T-helper 2 cell treated with Interferon-gamma antibody and Interleukin-4, amounts not matched to agents 5 μg/mL and 100 μg/mL, for 36 hours (primary cell): Measurements from ENCODE around the gene FOXA1.

ENCODE experiments used
- DNase-seq: peaks from one replicate; pipeline ENCODE4 v3.0.0; 2021; ENCODE audit warnings: low spot score
- H3K27ac Mint-ChIP-seq: one replicate; pipeline ENCODE4 v1.8.0; 2021; ENCODE audit warnings: mild to moderate bottlenecking, mixed read lengths
- H3K27me3 Mint-ChIP-seq: one replicate; pipeline ENCODE4 v1.8.0; 2021; ENCODE audit warnings: low read depth, mixed read lengths
- H3K36me3 Mint-ChIP-seq: one replicate; pipeline ENCODE4 v1.8.0; 2021; ENCODE audit warnings: low read depth, mixed read lengths
- H3K4me1 Mint-ChIP-seq: one replicate; pipeline ENCODE4 v1.8.0; 2021; ENCODE audit warnings: low read depth, mixed read lengths
- H3K4me3 Mint-ChIP-seq: one replicate; pipeline ENCODE4 v1.8.0; 2022; ENCODE audit warnings: mild to moderate bottlenecking, moderate library complexity, mixed read lengths
- H3K9me3 Mint-ChIP-seq: one replicate; pipeline ENCODE4 v1.8.0; 2021; ENCODE audit warnings: mixed read lengths

FOXA1 gene

DNA sequence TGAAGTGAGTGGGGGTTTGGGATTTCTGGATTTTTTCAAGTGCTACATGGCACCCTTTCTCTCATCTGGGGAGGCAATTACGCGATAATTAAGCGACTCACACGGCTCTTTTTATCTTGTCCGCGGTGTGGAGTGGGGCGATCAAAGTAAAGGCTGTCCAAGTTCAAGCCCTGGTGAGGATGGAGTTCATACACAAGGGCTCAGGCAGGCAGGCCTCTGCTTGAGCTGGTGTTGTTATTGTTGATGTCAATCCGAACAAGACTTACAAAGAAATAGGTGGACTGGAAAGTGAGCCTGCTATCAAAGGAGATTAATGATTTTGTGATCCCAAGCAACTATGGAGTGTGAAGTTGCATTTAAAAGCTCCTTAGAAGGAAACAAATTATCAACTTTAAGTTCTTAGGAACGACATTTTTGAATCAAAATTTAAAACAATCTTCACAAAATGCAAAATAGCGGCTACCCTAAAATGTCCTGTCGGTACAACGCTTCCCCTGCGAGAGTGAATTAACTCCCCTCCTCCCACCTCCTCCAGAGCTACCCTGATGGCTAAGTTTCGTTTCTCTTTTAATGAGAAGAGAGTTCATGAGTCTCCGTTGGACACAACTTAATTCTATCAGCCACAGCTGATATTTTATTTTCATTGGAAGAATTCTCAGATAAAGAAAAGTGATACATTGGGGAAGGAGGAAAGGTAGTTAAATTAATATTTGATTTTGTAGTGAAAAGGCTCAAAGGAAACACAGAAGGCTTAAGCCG, 5.9 kb downstream of the FOXA1 start:
- Mint-ChIP-seq H3K9me3 (peaks cover 2% of the 10 kb centered on the region), H3K36me3 (no peaks in the 10 kb centered on the region), H3K4me3 (no peak overlapping the region), H3K4me1 (peaks cover 2% of the 10 kb centered on the region), H3K27me3 (peaks cover 77% of the 10 kb centered on the region), H3K27ac (no peak overlapping the region)
- DNase-seq, result no peak

DNA sequence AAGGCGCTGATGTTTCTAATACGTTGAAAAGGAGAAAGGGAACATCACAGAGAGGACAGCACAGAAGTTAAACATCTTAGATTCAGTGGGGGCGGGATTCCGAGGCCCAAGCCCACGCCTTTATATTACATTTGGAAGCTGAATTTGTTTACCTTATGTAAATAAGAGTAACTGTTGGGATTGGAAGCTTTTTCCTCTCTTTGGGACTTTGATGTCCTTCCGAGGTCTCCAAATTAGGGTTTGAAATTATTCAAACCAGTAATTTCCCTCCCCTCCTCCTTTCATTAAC, 6.4 kb downstream of the FOXA1 start:
- Mint-ChIP-seq H3K36me3 (no peaks in the 10 kb centered on the region), H3K4me1 (no peaks in the 10 kb centered on the region), H3K9me3 (peaks cover 2% of the 10 kb centered on the region), H3K27me3 (peaks cover 72% of the 10 kb centered on the region), H3K27ac (no peak overlapping the region), H3K4me3 (no peak overlapping the region)
- DNase-seq, result no peak

DNA sequence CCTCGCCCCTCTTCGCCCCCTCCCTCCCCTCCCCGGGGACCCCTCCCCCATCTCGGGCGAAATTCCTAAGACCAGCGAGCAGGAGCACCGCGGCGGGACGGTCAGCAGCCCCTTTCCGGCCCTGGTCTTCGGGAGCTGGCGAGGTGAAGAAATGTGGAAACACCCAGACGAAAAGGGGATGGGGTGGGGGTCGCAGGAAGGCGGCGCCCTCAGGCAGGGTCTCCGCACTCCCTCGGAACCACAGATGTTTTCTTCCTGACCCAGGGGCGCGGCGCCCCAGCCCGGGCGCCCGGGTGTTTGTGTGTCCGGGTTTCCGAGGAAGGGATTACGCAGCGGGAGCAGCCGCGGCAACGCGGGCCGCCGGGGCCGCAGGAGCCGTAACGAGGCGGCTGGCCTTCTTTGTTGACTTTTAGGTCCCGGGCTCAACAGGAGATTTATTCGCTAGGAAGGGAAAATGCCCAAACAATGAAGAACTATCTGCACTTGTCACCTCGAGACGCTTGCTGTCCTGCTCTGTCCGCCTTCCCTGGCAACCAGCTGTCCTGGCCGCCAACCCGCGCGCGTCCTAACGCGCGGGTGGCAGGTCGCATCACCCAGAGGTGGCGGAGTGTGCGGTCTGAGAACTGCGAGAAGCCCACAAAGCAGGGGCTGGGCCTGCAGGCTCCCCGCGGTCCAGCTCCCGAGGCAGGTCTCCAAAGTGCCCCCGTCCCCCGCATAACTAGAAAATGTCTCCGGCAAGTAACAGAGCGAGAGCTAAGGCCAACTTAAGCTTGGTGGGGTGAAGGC, 7.0 kb downstream of the FOXA1 start:
- no peak overlapping the region for H3K27ac Mint-ChIP-seq
- H3K4me1 Mint-ChIP-seq, result no peaks in the 10 kb centered on the region
- H3K36me3 Mint-ChIP-seq, result no peaks in the 10 kb centered on the region
- H3K27me3 Mint-ChIP-seq, result peaks cover 69% of the 10 kb centered on the region
- no peak overlapping the region for H3K4me3 Mint-ChIP-seq
- peaks cover 2% of the 10 kb centered on the region for H3K9me3 Mint-ChIP-seq
- DNase-seq, result no peak

DNA sequence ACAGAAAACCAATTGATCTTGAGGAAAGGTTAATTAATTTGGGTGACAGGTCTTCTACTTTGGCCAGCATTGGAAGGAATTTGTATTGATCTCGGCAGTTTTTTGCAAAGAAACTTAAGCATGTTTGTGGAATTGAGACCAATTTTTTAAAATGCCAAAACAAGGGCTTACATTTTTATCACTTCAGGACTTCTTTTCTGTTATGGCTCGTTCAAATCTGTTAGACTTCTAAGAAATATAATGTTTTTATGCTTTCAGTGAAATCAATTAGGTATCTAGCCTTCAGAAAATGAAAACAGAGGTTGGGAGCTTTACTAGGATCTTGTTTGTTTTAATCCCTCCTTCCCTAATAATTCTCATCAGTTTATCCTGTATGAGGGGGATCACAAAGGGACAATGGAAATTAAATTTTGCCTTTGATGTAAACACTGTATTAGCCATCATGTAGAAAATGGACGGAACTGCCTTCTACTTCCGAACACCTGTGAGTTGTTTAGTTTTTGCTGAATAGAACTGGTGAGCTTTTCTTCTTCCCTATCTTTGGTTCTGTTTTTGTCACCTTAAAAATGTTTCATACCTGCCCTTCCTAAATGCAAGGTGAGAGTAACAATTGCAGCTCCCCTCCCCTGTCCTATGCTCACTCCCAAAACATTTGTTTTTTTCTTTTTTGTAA, 7.8 kb downstream of the FOXA1 start:
- H3K27ac Mint-ChIP-seq, result no peak overlapping the region
- peaks cover 65% of the 10 kb centered on the region for H3K27me3 Mint-ChIP-seq
- H3K9me3 Mint-ChIP-seq, result peaks cover 2% of the 10 kb centered on the region
- H3K36me3 Mint-ChIP-seq, result no peaks in the 10 kb centered on the region
- no peak for DNase-seq
- H3K4me1 Mint-ChIP-seq, result no peaks in the 10 kb centered on the region
- no peak overlapping the region for H3K4me3 Mint-ChIP-seq

DNA sequence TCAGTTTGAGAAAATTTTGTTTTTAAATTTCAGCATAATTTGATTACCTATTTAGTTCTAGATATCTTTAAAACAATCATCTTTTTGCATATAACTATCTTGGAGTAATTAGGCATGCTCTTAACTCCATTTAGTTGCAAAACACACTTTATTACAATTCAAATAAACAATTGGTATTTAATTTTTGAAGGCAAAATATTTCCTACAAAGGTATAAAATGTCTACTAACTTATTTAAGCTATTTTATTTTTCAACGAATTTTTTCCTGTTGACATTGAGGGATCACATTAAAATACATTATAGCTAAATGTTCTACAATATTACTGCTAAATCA, 8.3 kb downstream of the FOXA1 start:
- no peak overlapping the region for H3K4me3 Mint-ChIP-seq
- no peak for DNase-seq
- no peaks in the 10 kb centered on the region for H3K4me1 Mint-ChIP-seq
- no peak overlapping the region for H3K27ac Mint-ChIP-seq
- H3K9me3 Mint-ChIP-seq, result peaks cover 2% of the 10 kb centered on the region
- H3K36me3 Mint-ChIP-seq, result no peaks in the 10 kb centered on the region
- H3K27me3 Mint-ChIP-seq, result peaks cover 62% of the 10 kb centered on the region

DNA sequence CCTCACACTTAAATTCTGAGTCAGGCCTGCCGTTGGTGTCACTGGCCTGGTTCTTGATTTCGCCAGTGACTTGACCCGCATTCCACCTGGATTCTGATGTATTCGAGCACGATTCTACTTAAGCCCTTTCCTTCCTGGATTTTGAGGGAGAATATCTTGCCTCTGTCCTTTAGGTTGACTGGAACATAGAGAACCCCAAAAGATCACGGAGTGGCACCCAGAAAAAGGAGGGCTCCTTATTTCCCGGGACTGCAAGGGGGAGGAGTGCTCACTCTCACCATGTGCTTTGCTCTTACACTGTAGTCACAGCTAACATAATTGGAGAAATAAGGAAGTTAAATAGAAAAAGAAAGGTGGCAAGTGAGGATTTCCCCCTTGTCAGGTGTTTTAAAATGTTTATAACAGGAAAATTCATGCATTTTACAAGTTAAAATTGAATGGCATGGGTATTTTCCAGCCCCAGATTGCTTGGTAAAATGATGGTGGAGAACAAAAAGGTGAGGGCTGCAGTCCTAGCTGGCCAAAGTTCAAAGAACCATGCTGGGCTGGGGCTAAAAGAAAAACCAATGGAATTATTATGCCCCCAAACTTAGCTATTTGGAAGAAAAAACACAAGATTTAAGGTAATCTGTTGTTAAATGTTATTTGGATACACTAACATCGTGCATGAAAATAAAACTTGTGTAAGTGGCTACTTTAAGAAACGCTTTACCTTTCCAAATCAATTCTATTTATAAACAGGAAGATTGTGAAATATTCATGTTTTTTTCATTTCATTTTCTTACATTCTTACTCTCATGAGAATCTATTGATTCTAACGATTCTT, 8.9 kb downstream of the FOXA1 start:
- DNase-seq, result no peak
- H3K4me3 Mint-ChIP-seq, result no peak overlapping the region
- H3K27me3 Mint-ChIP-seq, result peaks cover 60% of the 10 kb centered on the region
- H3K36me3 Mint-ChIP-seq, result no peaks in the 10 kb centered on the region
- H3K27ac Mint-ChIP-seq, result no peak overlapping the region
- H3K9me3 Mint-ChIP-seq, result peaks cover 2% of the 10 kb centered on the region
- no peaks in the 10 kb centered on the region for H3K4me1 Mint-ChIP-seq

DNA sequence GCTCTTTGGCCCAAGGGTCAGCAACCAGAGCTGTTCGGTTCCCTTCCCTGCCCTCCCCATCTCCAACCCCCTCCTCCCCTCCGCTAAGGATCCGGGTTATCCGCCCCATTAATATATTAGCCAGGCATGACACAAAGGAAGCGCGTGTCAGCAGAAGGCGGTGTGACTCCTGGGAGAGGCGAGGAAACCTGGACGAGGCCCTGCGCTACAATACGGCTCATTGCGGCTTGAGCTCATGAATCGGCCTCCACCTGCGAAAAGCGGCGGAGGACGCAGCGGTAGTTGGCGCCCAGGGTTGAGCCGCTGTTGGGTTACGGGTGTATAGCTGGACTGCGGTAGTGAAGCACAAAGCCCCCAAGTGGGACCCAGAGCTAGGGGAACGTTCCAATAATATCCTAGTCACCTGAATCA, 9.9 kb downstream of the FOXA1 start:
- Mint-ChIP-seq H3K27ac (no peak overlapping the region), H3K36me3 (no peaks in the 10 kb centered on the region), H3K4me3 (no peak overlapping the region), H3K27me3 (peaks cover 49% of the 10 kb centered on the region), H3K9me3 (peaks cover under 1% of the 10 kb centered on the region), H3K4me1 (no peaks in the 10 kb centered on the region)
- DNase-seq, result no peak

DNA sequence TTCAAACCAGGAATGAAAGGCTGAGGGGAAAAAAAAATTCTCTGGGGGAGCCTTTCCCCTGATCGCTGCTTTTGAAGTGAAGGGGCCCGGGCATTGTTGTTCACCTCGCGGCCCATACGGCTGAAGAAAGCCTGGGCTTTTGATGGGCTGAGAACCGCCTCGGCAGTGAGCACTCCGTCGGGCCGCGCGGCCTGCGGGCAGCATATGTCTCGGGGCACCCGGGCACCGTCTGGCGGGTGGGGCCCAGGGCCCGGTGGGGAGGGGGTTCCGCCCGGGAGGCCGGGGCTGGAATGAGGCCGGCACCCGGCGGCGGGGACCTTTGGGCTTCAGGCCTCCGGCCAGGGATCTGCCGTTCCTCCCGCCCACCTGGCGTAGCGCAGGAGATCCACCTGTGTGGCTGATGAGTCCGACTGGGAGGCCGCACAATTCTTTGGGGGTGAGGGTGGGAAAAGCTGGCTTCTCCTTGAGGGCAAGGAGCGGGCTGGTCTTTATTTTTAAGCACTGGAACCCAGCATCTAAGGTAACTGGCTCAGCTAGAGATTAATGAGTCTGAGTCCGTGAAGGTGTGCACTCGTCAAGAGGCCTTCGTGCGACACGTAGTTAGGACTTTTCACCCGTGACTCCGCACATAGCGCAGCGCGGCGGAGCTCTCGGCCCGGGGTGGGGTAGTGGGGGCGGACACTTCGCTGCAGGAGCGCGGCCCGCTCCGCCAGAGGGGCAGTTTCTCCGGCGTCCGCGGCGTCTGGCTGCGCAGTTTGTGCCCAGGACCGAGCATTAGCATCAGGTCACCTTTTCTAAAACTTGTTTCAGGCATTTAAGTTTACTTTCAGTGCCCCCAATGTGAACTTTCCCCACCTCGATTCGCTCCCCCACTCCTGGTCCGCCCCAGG, 10.6 kb downstream of the FOXA1 start:
- no peak overlapping the region for H3K4me3 Mint-ChIP-seq
- H3K4me1 Mint-ChIP-seq, result no peaks in the 10 kb centered on the region
- no peaks in the 10 kb centered on the region for H3K36me3 Mint-ChIP-seq
- DNase-seq, result no peak
- no peak overlapping the region for H3K27ac Mint-ChIP-seq
- H3K27me3 Mint-ChIP-seq, result peaks cover 47% of the 10 kb centered on the region
- no peaks in the 10 kb centered on the region for H3K9me3 Mint-ChIP-seq

DNA sequence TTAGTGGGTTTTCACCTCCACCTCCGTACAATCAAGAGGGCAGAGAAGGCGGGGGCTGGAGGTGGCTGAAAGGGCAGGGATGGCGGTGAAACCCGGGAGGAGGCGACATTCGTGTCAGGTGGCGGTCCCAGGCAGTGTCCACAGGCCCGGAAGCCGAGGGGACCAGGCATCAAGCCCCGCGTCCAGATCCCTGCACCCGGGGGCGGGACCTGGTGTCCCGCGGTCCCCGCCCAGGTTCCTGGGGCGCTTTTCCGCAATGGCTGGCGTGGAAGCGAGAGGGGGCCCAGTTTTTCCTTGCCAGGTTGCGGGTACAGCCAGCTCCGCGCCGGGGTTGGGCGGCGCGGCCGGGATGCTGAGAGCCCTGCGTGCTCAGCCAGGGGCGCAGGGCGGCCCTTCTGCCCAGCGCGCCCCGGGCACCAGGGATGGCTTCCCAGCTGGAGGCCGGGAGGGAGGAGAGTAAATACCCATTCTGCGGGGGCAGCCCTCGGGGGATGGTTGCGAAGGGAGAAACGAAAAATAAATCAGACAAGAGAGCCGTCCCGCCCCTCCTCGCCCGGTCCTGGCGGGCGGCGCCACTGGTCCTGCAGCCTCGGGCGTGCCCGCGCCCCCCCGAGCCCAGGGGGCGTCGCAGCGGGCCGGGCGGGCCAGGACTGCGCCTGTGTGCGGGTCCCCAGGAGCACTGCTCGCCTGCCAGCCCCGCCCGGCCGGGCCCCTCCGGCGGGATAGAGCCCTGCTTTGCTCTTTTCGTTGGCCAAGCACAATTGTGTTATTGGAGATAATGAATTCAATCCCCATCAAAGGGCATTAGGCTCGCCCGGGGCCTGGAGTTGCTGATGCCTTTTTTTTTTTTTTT, 11.5 kb downstream of the FOXA1 start:
- H3K27me3 Mint-ChIP-seq, result peaks cover 38% of the 10 kb centered on the region

DNA sequence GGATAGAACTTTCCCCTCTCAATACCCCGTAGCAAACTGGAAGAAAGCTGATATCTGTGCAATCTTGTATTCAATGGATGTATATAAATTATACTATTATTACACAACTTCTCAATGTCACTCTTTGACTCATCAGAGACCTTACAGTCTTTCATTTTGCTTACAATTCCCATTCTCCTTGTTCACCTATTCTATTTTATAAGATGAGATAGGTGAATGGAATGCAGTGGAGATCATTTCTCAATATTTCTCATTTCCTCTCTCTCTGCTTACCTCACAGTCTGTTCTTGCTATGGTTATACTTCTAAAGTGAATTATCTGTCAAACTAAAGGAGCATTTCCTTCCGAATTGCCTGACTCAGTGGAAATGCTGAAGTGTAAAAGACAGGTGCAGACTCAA, 14.9 kb downstream of the FOXA1 start:
- H3K4me3 Mint-ChIP-seq, result no peak overlapping the region
- no peak overlapping the region for H3K27ac Mint-ChIP-seq
- H3K4me1 Mint-ChIP-seq, result no peaks in the 10 kb centered on the region
- H3K9me3 Mint-ChIP-seq, result no peaks in the 10 kb centered on the region
- H3K27me3 Mint-ChIP-seq, result peaks cover 9% of the 10 kb centered on the region
- no peaks in the 10 kb centered on the region for H3K36me3 Mint-ChIP-seq
- DNase-seq, result no peak

More for the DNA sequence above, 11.5 kb downstream of the FOXA1 start:
- no peaks in the 10 kb centered on the region for H3K36me3 Mint-ChIP-seq
- no peak overlapping the region for H3K27ac Mint-ChIP-seq
- H3K9me3 Mint-ChIP-seq, result no peaks in the 10 kb centered on the region
- H3K4me1 Mint-ChIP-seq, result no peaks in the 10 kb centered on the region
- no peak for DNase-seq
- H3K4me3 Mint-ChIP-seq, result no peak overlapping the region

DNA sequence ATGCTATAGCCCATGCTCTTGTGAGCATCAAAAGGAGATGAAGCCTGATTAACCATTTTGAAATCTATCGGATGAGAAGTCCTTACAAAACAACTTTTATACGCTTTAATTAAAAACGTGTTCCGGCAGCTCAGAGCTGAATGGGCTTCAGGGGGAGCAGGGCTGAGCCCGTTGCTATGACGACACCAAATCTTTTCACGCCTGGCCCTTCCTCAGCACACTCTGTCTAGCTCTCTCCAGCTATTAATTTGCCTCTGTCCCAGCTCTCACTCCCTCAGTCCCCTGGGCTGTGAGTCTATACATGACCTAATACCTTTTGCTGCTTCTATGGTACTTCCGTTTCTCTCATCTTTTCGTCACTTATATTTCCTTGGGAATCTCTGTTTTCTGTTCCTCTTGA, 15.8 kb downstream of the FOXA1 start:
- no peaks in the 10 kb centered on the region for H3K4me1 Mint-ChIP-seq
- H3K27ac Mint-ChIP-seq, result no peak overlapping the region
- DNase-seq, result no peak
- no peaks in the 10 kb centered on the region for H3K36me3 Mint-ChIP-seq
- H3K9me3 Mint-ChIP-seq, result no peaks in the 10 kb centered on the region
- H3K27me3 Mint-ChIP-seq, result peaks cover 6% of the 10 kb centered on the region
- H3K4me3 Mint-ChIP-seq, result no peak overlapping the region

DNA sequence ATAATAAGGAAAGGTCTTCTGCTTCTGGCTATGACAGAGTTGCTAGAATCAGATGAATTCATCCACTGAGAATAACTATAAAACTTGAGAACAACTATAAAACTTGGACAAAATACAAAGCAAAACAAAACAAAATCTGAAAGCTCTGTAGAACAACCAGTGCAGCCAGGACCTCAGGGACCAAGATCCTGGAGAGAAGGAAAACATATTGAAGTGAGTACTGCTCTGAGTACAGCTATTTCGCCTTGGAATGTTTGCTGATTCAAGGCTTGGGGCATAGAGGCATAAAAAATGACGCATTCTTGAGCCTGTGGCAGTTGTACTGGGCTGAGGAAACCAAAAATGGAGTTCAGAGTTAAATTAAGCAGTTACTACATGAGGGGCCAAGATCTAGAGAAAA, 21.7 kb downstream of the FOXA1 start:
- DNase-seq, result no peak
- Mint-ChIP-seq H3K36me3 (no peaks in the 10 kb centered on the region), H3K4me3 (no peak overlapping the region), H3K27me3 (no peaks in the 10 kb centered on the region), H3K27ac (no peak overlapping the region), H3K9me3 (no peaks in the 10 kb centered on the region), H3K4me1 (no peaks in the 10 kb centered on the region)
